Activated CD8-positive, alpha-beta T cell treated with anti-CD3 and anti-CD28 coated beads for 36 hours (primary cell): ENCODE measurements around the gene SEC16A. TPM values are rescaled to one million over a fixed set of nuclear protein-coding genes. Genes with fewer than 3 reads are reported as not detected.

Source experiments
- ATAC-seq: fragments of 200-7000 bp; cut with Tn5 transposase; one replicate; pipeline ENCODE4 v1.10.0; 2021; ENCODE audit warnings: mild to moderate bottlenecking, moderate library complexity
- CTCF ChIA-PET: fragments of 350-600 bp; sonication (Branson Sonifier 250); formaldehyde crosslinking; loops from one replicate; lab custom pipeline; 2021; ENCODE audit warnings: antibody characterized with exemption; lab: Charles Lee
- POLR2A ChIA-PET: fragments of 350-600 bp; sonication (Branson Sonifier 250); formaldehyde crosslinking; loops from one replicate; lab custom pipeline; 2021; ENCODE audit warnings: antibody characterized with exemption; lab: Charles Lee
- DNase-seq: peaks from one replicate; pipeline ENCODE4 v3.0.0-alpha.2; 2020
- H3K27ac Mint-ChIP-seq: one replicate; pipeline ENCODE4 v1.8.0; 2021; ENCODE audit warnings: mild to moderate bottlenecking, mixed read lengths
- H3K27me3 Mint-ChIP-seq: one replicate; pipeline ENCODE4 v1.8.0; 2021; ENCODE audit warnings: mixed read lengths
- H3K36me3 Mint-ChIP-seq: one replicate; pipeline ENCODE4 v1.8.0; 2021; ENCODE audit warnings: low read depth, mixed read lengths
- H3K4me1 Mint-ChIP-seq: one replicate; pipeline ENCODE4 v1.8.0; 2021; ENCODE audit warnings: low read depth, mixed read lengths
- H3K4me3 Mint-ChIP-seq: one replicate; pipeline ENCODE4 v1.8.0; 2021; ENCODE audit warnings: mild to moderate bottlenecking, moderate library complexity, mixed read lengths
- H3K9me3 Mint-ChIP-seq: one replicate; pipeline ENCODE4 v1.8.0; 2021; ENCODE audit warnings: mixed read lengths
- intact Hi-C: fragments of 100-400 bp; cut with micrococcal nuclease; formaldehyde crosslinking; loops from one replicate; pipeline ENCODE4 v1.10.0; 2022
- total RNA-seq, 2 experiments: library from RNA; stranded (reverse); gene quantifications; one replicate each; pipeline ENCODE4 v1.2.3, GENCODE V29; 2021
- TF ChIP-seq, protein P1 (sequence below): fragments of 200-600 bp; IDR thresholded peaks from one replicate; pipeline ENCODE4 v1.8.0; 2022; ENCODE audit warnings: antibody characterized with exemption, mild to moderate bottlenecking

SEC16A gene
- total RNA-seq, 2 experiments from 2014 or later, result 67.9 to 69.8 TPM

DNA sequence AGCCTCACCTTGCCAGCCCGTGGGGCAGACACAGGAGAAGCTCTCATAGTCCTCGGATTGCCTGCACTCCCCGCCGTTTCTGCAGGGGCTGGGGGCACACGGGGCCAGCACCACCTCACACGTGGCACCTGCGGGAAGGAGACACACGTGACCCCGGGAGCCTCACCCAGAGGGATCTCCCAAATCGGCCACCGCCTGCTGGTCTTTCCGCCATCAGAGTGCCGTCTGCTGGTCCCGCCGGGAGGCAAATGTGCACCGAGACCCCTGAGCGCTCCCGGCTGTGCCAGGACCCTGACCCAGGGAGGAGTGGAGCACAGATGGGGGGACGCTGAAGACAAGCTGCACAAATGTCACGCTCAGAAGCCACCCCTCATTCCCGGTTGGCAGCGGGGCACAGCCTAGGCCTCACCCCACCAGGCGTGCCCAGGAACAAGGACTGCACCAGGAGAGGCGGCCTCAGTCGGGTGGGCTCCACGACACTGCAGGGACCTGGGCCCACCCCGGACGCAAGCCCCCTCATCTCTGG is 28.4 kb upstream of the SEC16A start:
- H3K9me3 Mint-ChIP-seq, result no peaks in the 10 kb centered on the region
- H3K27ac Mint-ChIP-seq, result no peak overlapping the region
- no peak for DNase-seq
- no peaks in the 10 kb centered on the region for H3K4me1 Mint-ChIP-seq
- H3K4me3 Mint-ChIP-seq, result no peak overlapping the region
- no peaks in the 10 kb centered on the region for H3K27me3 Mint-ChIP-seq
- CTCF ChIA-PET, result no interaction called here
- TF ChIP-seq, protein P1, sequence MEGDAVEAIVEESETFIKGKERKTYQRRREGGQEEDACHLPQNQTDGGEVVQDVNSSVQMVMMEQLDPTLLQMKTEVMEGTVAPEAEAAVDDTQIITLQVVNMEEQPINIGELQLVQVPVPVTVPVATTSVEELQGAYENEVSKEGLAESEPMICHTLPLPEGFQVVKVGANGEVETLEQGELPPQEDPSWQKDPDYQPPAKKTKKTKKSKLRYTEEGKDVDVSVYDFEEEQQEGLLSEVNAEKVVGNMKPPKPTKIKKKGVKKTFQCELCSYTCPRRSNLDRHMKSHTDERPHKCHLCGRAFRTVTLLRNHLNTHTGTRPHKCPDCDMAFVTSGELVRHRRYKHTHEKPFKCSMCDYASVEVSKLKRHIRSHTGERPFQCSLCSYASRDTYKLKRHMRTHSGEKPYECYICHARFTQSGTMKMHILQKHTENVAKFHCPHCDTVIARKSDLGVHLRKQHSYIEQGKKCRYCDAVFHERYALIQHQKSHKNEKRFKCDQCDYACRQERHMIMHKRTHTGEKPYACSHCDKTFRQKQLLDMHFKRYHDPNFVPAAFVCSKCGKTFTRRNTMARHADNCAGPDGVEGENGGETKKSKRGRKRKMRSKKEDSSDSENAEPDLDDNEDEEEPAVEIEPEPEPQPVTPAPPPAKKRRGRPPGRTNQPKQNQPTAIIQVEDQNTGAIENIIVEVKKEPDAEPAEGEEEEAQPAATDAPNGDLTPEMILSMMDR, result no peak
- peaks cover 16% of the 10 kb centered on the region for H3K36me3 Mint-ChIP-seq
- POLR2A ChIA-PET, result interaction anchor here (1.1 kb wide), 1 partner anchor 27 kb away, joined by 3 read pairs; no protein-coding TSS in a partner anchor
- no peak for ATAC-seq
- intact Hi-C loops, result no loop called here

DNA sequence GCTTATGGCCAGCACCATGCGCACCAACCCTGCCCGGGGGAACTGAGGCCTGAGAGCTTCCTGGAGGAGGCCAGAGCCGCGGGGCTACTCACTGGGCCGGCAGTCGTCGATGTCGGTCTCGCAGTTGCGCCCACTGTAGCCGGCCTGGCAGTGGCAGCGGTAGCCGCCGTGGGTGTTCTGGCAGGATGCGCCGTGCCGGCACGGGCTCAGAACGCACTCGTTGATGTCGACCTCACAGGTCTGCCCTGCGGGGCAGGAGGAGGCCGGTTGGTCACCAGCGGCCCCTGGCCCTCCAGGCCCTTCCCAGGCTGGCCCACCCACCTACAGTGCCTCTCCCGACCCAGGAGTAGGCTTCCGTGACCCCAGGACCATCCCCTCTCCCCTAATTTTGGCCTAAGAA is 27.7 kb upstream of the SEC16A start:
- POLR2A ChIA-PET, result interaction anchor here (1.1 kb wide), 1 partner anchor 28 kb away, joined by 3 read pairs; no protein-coding TSS in a partner anchor
- Mint-ChIP-seq H3K36me3 (peaks cover 16% of the 10 kb centered on the region), H3K4me3 (no peak overlapping the region), H3K27me3 (no peaks in the 10 kb centered on the region), H3K27ac (no peak overlapping the region), H3K4me1 (no peaks in the 10 kb centered on the region), H3K9me3 (no peaks in the 10 kb centered on the region)
- ATAC-seq (no peak), DNase-seq (no peak)
- TF ChIP-seq, protein P1, result no peak
- intact Hi-C loops, result no loop called here
- CTCF ChIA-PET, result no interaction called here

DNA sequence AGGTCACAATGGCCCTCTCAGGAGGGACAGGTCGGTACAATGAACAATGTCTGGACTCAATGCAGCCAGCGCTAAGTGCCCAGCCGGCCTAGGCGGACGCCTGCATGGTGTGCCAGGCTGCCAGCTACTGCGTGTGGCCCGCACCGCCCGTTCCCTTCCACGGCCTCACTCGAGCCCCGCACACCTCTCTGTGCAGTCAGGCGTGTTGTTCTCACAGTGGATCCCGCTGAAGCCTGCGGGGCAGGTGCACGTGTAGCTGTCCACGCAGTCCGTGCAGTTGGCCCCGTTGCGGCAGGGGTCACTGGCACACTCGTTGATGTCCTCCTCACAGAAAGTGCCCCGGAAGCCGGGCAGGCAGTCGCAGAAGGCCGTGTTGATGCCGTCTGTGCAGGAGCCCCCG is 26.7 kb upstream of the SEC16A start:
- intact Hi-C loops, result no loop called here
- no peaks in the 10 kb centered on the region for H3K9me3 Mint-ChIP-seq
- no peak overlapping the region for H3K27ac Mint-ChIP-seq
- ChIA-PET POLR2A (no interaction called here), CTCF (no interaction called here)
- TF ChIP-seq, protein P1, result no peak
- H3K4me1 Mint-ChIP-seq, result no peaks in the 10 kb centered on the region
- no peaks in the 10 kb centered on the region for H3K27me3 Mint-ChIP-seq
- H3K4me3 Mint-ChIP-seq, result no peak overlapping the region
- DNase-seq (no peak), ATAC-seq (no peak)
- peaks cover 16% of the 10 kb centered on the region for H3K36me3 Mint-ChIP-seq

DNA sequence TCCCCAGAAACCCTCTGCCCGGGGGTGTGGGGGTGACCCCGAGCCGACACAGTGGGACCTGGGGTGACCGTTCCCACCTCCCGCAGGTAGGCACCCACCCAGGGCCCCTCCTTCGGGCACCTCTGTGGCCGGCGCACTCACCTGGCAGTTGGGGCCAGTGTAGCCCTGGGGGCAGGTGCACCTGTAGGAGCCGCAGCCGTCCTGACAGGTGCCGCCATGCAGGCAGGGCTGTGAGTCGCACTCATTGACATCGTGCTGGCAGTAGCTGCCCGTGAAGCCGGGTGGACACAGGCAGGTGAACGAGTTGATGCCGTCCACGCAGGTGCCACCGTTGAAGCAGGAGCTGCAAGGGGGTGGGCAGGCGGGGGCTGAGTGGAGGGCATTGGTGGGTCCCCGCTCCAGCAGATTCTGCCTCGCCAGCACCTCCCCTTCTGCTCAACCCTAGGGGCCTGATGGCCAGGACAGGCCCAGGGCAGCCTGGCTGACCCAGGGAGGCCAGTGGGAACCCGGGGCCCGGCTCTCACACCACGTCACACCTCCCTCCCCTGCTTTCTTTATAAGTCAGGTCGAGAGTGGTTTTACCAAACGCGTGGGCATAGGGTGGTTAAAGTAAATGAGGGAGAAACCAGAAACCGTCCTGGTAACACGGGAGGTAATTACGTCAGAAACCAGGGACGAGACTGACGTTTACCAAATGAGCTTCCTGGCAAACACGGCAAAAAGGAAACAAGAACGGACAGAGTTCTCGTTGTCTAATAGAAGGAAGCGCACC is 26.1 kb upstream of the SEC16A start:
- POLR2A ChIA-PET, result interaction anchor here (0.5 kb wide), 1 partner anchor 551 kb away, joined by 3 read pairs; no protein-coding TSS in a partner anchor
- intact Hi-C loops, result no loop called here

More for the DNA sequence above, 26.1 kb upstream of the SEC16A start:
- H3K4me1 Mint-ChIP-seq, result no peaks in the 10 kb centered on the region
- H3K27me3 Mint-ChIP-seq, result no peaks in the 10 kb centered on the region
- no peak overlapping the region for H3K4me3 Mint-ChIP-seq
- H3K9me3 Mint-ChIP-seq, result no peaks in the 10 kb centered on the region
- CTCF ChIA-PET, result no interaction called here
- TF ChIP-seq, protein P1, result no peak
- H3K27ac Mint-ChIP-seq, result no peak overlapping the region
- DNase-seq (no peak), ATAC-seq (no peak)
- H3K36me3 Mint-ChIP-seq, result peaks cover 17% of the 10 kb centered on the region
